Coronary artery (tissue), 2 donors: ENCODE data around the gene ASB10.

Experiments used
- DNase-seq: peaks from one replicate; pipeline ENCODE4 v3.0.0-alpha.2; 2017; ENCODE audit warnings: low spot score
- H3K27ac ChIP-seq, 2 donors: fragments of 200-600 bp; sonication (generic); one replicate each; pipeline ENCODE4 v1.5.1; 2016 to 2019
- H3K4me3 ChIP-seq: fragments of 200-600 bp; sonication (generic); 2 replicates; pipeline ENCODE4 v1.5.1; 2016; ENCODE audit warnings: mild to moderate bottlenecking, moderate library complexity
- TF ChIP-seq, protein P1 (sequence below): fragments of 200-600 bp; sonication (generic); IDR thresholded peaks from one replicate; pipeline ENCODE4 v1.5.1; 2019; ENCODE audit warnings: antibody characterized with exemption

Gene ASB10

GRCh38 chr7:151194188-151194587 is 7.1 kb upstream of the ASB10 start:
- TF ChIP-seq, protein P1, sequence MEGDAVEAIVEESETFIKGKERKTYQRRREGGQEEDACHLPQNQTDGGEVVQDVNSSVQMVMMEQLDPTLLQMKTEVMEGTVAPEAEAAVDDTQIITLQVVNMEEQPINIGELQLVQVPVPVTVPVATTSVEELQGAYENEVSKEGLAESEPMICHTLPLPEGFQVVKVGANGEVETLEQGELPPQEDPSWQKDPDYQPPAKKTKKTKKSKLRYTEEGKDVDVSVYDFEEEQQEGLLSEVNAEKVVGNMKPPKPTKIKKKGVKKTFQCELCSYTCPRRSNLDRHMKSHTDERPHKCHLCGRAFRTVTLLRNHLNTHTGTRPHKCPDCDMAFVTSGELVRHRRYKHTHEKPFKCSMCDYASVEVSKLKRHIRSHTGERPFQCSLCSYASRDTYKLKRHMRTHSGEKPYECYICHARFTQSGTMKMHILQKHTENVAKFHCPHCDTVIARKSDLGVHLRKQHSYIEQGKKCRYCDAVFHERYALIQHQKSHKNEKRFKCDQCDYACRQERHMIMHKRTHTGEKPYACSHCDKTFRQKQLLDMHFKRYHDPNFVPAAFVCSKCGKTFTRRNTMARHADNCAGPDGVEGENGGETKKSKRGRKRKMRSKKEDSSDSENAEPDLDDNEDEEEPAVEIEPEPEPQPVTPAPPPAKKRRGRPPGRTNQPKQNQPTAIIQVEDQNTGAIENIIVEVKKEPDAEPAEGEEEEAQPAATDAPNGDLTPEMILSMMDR: no peak
- DNase-seq: no peak
- H3K4me3 ChIP-seq: no peak overlapping the region
- no peak overlapping the region for H3K27ac ChIP-seq

DNA sequence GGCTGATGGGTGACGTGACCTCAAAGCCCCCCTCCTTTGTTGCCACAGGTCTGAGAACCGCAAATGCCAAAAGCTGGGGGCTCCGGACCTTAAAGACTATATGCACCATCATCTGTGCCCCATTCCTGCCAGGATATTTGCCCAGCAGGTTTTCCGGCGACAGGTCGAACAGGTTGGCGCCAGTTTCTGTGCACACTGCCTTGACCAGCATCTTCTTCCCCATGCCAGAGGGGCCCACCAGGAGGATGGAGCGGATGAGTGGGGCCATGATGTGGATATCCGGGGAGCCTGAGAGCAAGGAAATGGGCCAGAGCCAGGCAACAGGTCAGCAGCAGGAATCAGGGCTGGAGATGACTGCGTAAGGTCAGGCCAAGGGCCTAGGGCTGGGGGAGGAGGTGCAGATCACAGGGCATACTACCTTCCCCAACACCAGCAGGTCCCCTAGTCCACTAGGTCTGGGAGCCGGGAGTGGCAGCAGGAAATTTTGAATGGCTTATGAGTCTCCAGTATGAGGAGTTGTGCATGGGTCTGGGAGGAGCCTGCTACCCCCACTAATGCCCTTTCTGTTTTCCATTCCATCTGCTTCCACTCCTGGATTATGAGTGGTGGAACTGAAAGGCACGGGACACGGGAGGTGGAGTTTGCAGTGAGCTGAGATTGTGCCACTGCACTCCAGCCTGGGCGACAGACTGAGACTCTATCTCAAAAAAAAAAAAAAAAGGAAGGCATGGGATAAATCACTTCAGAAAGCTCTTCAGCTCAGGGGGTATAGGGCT is 6.3 kb upstream of the ASB10 start:
- H3K27ac ChIP-seq: no peak overlapping the region
- TF ChIP-seq, protein P1: no peak
- no peak overlapping the region for H3K4me3 ChIP-seq
- no peak for DNase-seq

- no peak for DNase-seq
Observed at GRCh38 chr7:151192002-151192539, 5.0 kb upstream of the ASB10 start.

DNA sequence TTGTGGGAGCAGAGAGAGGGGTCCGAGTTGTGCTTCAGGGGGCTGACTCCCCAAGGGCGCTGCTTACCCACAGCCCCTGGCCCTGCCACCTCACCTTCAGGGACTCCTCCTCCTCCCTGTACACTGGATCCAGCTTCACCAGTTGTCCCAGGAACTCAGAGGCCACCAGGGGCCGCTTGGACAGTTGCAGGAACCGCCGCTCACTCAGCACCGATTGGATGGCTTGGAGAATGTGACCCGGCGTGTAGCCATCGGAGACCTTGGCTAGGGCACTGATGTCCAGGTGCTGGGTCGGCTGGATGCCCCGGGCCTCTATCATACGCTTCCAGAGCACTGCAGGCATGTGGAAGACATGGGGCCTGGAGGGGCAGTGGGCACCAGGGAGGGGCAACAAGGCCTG is 4.5 kb upstream of the ASB10 start:
- H3K4me3 ChIP-seq: no peak overlapping the region
- H3K27ac ChIP-seq: no peak overlapping the region
- DNase-seq: no peak
- TF ChIP-seq, protein P1: no peak

More at GRCh38 chr7:151192002-151192539, 5.0 kb upstream of the ASB10 start:
- Histone ChIP-seq H3K4me3 (no peak overlapping the region), H3K27ac (no peak overlapping the region)
- TF ChIP-seq, protein P1: no peak

GRCh38 chr7:151189038-151189437 is 2.0 kb upstream of the ASB10 start:
- Histone ChIP-seq H3K27ac (no peak overlapping the region), H3K4me3 (no peak overlapping the region)
- DNase-seq: no peak
- TF ChIP-seq, protein P1: no peak

DNA sequence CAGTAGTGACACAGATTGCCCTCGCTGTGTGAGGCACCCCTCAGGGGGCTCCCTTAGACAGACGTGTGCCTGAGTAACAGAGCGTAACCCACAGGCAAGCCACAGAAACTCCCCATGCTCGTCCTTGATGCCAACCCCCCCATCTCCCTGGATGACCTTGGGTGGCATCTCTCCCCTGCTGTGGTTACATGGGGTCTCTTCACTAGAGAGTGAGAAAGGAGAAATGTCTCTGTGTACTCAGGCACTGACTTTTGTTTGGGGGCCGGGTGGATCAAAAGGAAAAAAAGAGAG is 1.1 kb upstream of the ASB10 start:
- no peak for DNase-seq
- Histone ChIP-seq H3K4me3 (no peak overlapping the region), H3K27ac (no peak overlapping the region)
- TF ChIP-seq, protein P1: no peak
